DND-41 (cell line): Measurements from ENCODE around the gene ACP5.

Source experiments
- EZH2 ChIP-seq: IDR thresholded peaks from 3 replicates; pipeline ENCODE4 v1.6.1; 2012; ENCODE audit warnings: borderline replicate concordance, low read depth, mild to moderate bottlenecking, moderate library complexity, low read length, inconsistent platforms; ENCODE audit not compliant: severe bottlenecking
- TF ChIP-seq, protein P1 (sequence below): IDR thresholded peaks from 2 replicates; pipeline ENCODE4 v1.5.1; 2012; ENCODE audit warnings: borderline replicate concordance, low read length, moderate library complexity, mild to moderate bottlenecking; ENCODE audit not compliant: poor library complexity, severe bottlenecking; ENCODE audit errors: extremely low read depth

DNA sequence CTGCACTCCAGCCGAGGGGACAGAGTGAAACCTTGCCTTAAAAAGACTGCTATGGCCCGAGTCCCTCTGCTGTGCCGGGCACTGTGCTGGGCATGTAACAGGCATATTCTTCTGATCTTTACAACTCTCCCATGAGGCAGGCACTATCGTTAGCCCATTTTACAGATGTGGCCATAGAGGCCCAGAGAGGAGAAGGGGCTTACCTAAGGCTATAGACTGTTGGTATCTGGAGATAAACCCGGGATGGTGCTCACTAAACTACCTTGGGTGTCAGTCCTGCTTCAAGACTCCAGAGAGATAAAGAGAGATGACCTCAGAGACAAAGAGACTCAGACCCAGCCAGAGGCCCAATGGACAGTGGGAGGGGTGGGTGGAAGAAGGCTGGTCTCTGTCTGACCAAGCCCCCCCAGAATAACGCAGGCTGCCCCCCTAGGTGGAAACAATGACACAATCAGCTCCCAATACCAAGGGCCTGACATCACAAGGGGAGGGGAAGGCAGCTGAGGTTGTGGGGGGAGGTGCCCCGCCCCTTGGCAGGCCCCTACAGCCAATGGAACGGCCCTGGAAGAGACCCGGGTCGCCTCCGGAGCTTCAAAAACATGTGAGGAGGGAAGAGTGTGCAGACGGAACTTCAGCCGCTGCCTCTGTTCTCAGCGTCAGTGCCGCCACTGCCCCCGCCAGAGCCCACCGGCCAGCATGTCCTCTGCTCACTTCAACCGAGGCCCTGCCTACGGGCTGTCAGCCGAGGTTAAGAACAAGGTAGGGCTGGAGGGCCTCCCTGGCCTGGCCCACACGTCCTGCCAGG, 39.0 kb downstream of the ACP5 start, which contains the start of gene CNN1:
- TF ChIP-seq, protein P1, sequence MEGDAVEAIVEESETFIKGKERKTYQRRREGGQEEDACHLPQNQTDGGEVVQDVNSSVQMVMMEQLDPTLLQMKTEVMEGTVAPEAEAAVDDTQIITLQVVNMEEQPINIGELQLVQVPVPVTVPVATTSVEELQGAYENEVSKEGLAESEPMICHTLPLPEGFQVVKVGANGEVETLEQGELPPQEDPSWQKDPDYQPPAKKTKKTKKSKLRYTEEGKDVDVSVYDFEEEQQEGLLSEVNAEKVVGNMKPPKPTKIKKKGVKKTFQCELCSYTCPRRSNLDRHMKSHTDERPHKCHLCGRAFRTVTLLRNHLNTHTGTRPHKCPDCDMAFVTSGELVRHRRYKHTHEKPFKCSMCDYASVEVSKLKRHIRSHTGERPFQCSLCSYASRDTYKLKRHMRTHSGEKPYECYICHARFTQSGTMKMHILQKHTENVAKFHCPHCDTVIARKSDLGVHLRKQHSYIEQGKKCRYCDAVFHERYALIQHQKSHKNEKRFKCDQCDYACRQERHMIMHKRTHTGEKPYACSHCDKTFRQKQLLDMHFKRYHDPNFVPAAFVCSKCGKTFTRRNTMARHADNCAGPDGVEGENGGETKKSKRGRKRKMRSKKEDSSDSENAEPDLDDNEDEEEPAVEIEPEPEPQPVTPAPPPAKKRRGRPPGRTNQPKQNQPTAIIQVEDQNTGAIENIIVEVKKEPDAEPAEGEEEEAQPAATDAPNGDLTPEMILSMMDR: no peak
- TF ChIP-seq EZH2: no peak
